GM19324 (cell line): Measurements from ENCODE around the gene FOXN3.

Experiments used
- ATAC-seq: cut with Tn5 transposase; IDR thresholded peaks from one replicate; pipeline ENCODE4 v1.9.1; 2021; ENCODE audit warnings: mild to moderate bottlenecking, moderate library complexity; ENCODE audit not compliant: unreplicated experiment, low FRiP score

The FOXN3 gene

DNA sequence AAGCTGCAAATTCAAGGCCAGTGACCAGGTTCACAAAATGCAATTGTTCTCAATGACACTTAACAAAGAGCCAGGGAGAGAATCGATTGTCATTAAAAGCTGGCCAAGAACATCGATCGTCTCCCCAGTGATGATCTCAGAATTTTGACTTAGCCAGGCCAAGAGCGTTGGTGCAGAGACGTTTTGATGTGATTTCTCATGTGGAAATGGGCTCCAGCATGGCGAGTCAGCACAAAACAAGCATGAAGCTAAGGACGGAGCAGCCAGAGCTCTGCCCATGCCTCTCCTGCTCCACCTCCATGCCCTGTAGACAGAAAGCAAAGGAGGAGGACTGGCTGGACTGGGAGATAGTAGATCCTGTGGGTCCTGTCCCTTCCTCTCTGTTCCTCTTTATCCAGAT lies 270.8 kb downstream of the FOXN3 start:
- no peak for ATAC-seq

DNA sequence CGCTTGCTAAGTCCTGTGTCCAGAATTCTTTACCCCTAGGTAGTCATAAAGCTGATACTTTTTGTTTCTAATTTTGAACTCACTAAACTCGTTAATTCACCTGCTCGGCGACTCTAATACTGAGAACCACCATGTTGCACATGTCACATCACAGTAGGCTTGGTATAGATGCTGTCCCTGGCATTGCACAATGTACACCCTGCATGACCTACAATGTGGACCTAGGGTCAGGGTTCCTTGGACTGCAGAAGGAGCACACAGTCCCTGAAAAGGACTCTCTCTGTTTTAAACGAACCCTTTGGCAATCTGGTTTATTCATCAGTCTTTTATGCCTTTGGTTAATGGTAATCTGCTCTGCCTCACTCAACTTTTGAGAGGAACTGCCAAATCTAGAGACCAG lies 272.4 kb downstream of the FOXN3 start:
- ATAC-seq: no peak

DNA sequence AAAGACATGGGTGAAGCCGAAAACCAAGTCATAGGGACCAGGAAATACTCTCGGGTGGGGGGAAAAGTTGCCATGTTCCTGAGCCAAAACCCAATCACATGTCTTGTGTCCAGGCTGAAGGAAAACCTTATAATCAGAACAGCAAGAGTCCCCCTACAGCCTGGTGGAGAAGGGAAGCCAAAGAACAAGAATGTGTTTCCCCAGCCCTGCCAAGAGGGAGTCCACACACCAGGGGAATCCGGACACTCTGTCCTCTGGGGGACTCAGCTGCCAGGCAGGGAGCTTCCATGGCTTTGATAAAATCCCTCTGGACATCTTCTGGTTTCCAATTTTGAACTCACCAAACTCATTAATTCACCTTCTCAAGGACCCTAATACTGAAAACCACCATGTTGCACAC lies 273.0 kb downstream of the FOXN3 start:
- no peak for ATAC-seq

GRCh38 chr14:89143595-89143994 lies 273.4 kb downstream of the FOXN3 start:
- no peak for ATAC-seq

DNA sequence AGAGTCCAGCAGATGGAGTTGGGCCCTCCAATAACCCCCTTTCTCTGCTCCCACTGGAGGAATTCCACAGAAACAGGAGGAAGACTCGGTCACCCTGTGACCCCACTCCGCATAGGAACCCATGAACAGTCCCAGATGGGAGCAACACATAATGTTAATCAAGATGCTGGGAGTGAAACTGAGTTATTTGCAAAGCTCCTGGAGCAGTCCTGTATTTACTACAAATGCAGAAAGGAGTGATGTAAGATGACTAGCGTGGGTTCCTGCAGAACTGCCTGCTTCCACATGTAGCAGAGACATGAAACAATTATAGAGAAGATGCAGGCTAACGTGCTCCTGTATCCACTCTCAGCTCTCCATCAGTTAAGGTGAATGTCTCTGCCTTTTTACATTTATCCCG lies 274.7 kb downstream of the FOXN3 start:
- ATAC-seq: no peak

- ATAC-seq: no peak
Observed at GRCh38 chr14:89141862-89142261, 275.2 kb downstream of the FOXN3 start.

GRCh38 chr14:89140326-89140725 lies 276.7 kb downstream of the FOXN3 start:
- no peak for ATAC-seq

DNA sequence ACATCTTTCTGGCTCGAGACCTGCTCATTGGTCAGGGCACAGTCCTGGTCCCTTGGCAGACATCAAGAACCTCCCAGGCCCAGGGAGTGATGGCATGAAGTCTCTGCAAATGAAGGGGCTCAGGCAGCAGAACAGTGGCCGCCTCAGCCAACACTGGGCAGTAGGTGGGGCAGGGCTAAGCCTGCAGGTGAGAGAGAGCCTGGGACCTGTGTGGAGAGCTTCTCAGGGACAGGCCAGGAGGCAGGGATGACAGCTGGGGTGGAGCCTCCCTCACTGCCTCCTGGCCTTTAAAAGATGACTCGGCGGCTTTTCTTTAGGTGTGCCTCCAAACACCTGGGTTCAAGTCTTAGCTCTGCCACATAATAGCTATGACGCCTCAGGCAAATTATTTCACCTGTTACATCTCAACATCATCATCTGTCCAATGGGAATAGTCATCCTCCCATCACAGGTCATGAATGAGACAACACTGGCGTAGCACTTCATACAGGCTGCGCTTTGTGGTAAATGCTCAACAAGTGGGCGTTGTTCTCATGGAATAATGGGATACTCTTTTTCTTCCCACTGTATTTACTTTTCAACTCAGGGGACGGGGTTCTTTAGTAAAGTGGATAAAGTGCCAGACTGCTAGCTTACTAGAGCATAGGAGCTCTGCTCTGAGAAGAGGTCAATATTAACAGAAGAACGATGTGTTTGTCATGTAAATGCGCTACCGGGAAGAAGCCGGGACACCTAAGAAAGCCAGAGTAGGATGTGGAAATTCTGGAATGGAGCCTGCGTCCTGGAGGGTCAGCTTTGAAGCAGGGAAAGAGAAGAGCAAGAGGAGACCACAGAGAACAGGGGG lies 277.4 kb downstream of the FOXN3 start:
- ATAC-seq: no peak

GRCh38 chr14:89138846-89139245 lies 278.2 kb downstream of the FOXN3 start:
- no peak for ATAC-seq

DNA sequence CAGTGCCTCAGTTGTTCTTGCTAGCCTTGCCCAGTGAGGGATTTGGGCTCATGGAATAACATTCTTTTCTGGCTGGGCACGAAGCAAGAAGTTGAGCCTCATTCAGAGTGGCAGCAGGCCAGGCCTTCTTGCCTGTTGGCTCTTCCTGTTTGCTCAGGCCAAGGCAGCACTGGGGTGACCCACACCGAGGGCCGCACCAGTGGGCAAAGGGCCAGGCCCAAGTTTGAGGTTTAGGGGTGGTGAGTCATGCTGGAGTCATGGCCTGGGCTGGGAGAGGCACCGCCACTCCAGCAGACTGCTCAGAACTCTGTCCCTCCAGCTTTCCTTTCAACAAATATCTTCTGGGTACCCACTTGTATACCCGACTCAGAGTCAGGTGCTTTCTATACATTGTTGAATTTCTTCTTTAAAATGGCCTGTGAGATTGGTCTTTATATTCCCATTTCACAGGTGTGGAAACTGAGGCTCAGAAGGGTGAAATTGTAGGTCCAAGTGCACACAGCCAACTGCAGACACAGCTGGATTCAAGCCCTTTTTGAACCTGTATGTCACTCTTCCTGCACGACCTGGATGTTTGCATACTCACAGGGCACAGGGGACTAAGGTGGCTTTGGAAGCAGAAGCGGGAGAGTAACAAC lies 279.4 kb downstream of the FOXN3 start:
- no peak for ATAC-seq

GRCh38 chr14:89136587-89136986 lies 280.4 kb downstream of the FOXN3 start:
- ATAC-seq: no peak

GRCh38 chr14:89134640-89135039 lies 282.4 kb downstream of the FOXN3 start:
- ATAC-seq: no peak

DNA sequence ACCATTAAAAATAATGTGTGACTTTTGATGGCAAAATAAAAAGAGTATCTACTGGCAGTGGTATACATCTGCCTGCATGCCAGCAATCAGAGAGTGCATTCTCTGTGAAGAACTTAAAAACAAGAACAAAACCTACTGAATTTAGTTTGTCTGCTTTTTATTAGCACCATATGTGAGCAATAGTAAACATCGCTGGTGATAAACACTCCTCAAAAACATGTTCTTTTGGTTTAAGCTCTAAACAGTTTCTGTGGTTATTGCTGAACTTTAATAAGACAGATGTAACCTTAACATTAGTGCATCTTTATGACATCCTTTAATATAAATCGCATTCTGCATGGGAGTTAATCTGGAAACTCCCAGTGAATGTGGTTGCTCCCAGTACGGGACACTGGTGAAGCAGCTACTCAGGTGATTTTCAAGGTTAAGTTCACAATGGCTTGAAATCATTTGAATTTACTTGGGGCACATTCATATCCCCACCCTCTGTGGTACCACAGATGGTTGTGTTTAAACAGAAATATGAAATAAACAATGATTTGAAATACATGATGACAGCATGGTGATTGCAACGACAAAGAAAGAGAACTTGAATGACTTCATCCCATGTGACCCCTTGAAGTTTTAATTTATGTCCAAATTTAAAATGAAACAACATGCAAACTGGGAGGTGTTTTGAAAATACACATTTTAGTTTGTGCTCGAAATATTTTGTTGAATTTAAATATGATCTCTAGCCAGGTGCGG lies 285.9 kb downstream of the FOXN3 start:
- no peak for ATAC-seq

GRCh38 chr14:89129570-89129969 lies 287.5 kb downstream of the FOXN3 start:
- no peak for ATAC-seq

- ATAC-seq: no peak
Observed at GRCh38 chr14:89128311-89129026, 288.6 kb downstream of the FOXN3 start.

GRCh38 chr14:89126461-89126860 lies 290.6 kb downstream of the FOXN3 start:
- ATAC-seq: no peak

DNA sequence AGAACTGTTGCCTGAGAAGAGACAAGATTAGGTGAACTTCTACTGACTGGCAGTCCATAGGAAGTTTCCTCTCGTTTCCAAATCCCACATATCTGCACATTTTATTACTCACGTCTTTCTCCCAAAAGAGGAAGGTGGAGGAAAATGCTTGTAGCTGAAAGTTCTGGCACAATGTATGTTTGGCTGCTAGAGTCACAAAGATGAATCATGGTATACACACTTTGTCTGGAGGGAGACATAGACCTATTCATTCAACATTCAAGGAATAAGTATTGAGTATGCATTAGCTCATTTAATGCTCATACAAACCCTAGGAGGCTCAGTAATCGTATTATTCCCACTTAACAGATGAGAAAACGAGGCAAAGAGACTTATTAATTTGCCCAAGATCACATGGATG lies 291.8 kb downstream of the FOXN3 start:
- no peak for ATAC-seq

DNA sequence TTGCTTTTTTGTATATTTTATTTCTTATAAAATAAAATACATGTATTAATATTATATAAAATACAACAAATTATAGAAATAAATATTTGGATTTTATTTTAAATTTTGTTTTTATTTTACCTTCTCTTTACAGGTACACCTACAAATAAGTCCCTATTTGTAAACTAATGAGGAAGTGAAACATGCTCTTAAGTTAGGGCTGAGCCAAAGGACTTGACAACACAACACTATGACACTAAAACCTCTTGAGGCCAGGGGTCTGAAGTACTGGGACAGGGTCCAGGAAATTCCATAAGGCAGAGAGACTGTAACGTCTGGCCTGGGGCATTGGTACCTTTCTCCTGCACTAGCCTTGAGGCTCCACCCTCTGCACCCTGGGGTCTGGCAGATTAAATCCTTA lies 293.2 kb downstream of the FOXN3 start:
- no peak for ATAC-seq

DNA sequence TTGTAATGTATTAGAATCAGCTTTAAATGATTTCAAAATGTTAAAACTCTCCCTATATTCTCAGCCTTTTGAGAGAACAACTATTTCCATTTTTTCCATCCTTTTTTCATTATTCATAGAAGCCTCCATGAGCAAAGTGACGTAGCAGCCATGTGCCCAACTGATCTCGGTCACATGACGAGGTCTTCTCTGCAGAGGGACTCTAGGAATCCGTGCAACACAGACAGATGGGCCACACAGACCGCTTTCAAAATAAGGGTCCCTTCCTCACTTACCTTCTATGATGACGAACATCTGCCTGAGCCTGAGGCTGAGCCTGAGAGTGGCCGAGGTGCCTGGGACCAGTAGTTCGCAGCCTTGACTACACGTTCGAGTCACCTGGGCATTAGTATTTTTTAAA lies 293.8 kb downstream of the FOXN3 start:
- no peak for ATAC-seq

- ATAC-seq: no peak
Observed at GRCh38 chr14:89121968-89122620, 294.9 kb downstream of the FOXN3 start.
